Activated T-helper 2 cell treated with anti-CD3 and anti-CD28 coated beads, Interferon-gamma antibody, Interleukin-2, Interleukin-4, amounts not matched to agents 10 μg/mL and 5 μg/mL and 100 μg/mL, durations not matched to agents 14 hours and 24 hours and 36 hours (primary cell): Measurements from ENCODE around the gene RIPK1. TPM values are rescaled to one million over a fixed set of nuclear protein-coding genes. Genes with fewer than 3 reads are reported as not detected.

Experiments used
- total RNA-seq: library from RNA; stranded (reverse); gene quantifications from 2 replicates; pipeline ENCODE4 v1.2.3, GENCODE V29; 2022

The RIPK1 gene
- total RNA-seq, 1 donor from 2014 or later, result 18.3 TPM

Other genes starting within 250 kb of the RIPK1 start
- 102 and 103 TPM in 2 replicates for gene SERPINB1, start 226.6 kb upstream of the RIPK1 start, total RNA-seq
- 120 and 123 TPM in 2 replicates for gene SERPINB9, start 165.2 kb upstream of the RIPK1 start, total RNA-seq
- 72.0 and 73.0 TPM in 2 replicates for gene SERPINB6, start 96.9 kb upstream of the RIPK1 start, total RNA-seq
- 42.5 and 45.6 TPM in 2 replicates for gene NQO2, start 68.6 kb upstream of the RIPK1 start, total RNA-seq
- gene BPHL, start 50.2 kb downstream of the RIPK1 start, total RNA-seq, result 12.1 and 15.8 TPM in 2 replicates
- gene TUBB2A, start 89.0 kb downstream of the RIPK1 start, total RNA-seq, result 7.2 and 7.4 TPM in 2 replicates
- gene TUBB2B, start 159.2 kb downstream of the RIPK1 start, total RNA-seq, result 0.41 and 0.60 TPM in 2 replicates
- 26.4 and 30.9 TPM in 2 replicates for gene PSMG4, start 190.5 kb downstream of the RIPK1 start, total RNA-seq